HG03108 (cell line): ENCODE data around the gene CNN3.
A peak's percentile ranks its signal among the peaks of the same experiment; 100 is the strongest.
"Not testable (repeated sequence)": the region's sequence is repeated elsewhere in the genome, so short reads cannot be mapped to it uniquely, and the experiment has no call there.

Experiments used
- ATAC-seq: cut with Tn5 transposase; IDR thresholded peaks from one replicate; pipeline ENCODE4 v1.9.1; 2021; ENCODE audit warnings: moderate library complexity; ENCODE audit not compliant: unreplicated experiment

CNN3 gene

GRCh38 chr1:94949681-94950661 lies 23.1 kb upstream of the CNN3 start:
- ATAC-seq = no peak

- no peak for ATAC-seq
Observed at GRCh38 chr1:94947437-94947836, 20.5 kb upstream of the CNN3 start.

GRCh38 chr1:94946886-94947285 lies 20.0 kb upstream of the CNN3 start:
- no peak for ATAC-seq

DNA sequence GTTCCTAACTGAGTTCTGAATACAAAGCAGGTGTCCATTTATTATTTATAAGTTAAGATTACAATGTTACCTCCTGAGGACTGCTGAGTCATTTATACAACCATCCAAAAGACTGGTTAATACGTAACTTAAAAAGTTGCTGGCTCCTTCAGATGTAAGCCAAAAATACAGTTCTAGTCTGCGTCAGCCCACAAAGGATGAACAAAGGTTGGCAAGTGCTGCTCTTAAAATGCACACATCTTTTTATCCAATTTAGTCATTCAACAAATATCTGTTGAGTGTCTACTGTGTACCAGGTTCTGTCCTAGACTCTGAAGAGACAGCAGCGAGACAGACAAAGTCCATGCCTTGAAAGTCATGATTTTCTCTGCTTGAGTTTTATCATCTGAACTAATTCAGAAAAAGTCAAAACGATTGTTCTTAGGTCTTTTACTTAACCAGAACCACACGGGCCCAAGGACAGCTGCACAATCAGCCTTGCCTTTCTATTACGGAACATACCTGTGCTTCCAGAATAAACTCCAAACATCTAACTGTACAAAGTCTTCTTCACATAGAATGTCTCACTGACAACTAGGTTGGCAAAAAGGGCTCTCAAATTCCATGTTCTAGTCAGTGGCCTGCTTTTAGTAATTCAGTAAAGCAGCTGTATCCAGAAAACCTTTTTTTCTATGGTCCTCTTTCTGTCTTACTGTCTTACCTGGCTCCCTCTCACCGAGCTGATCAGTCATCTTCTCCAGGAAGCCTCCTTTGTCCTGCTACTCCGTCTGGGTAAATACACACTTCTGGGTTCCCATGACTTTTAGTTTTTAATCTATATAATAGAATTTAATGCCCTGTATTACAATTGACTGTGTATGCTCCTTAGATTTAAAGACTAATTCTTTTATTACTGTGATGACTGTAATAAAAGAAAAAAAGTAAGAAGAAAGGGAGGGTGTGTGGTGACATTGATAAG lies 15.5 kb upstream of the CNN3 start:
- ATAC-seq = no peak

GRCh38 chr1:94941480-94941879 lies 14.6 kb upstream of the CNN3 start:
- not testable (repeated sequence) for ATAC-seq

DNA sequence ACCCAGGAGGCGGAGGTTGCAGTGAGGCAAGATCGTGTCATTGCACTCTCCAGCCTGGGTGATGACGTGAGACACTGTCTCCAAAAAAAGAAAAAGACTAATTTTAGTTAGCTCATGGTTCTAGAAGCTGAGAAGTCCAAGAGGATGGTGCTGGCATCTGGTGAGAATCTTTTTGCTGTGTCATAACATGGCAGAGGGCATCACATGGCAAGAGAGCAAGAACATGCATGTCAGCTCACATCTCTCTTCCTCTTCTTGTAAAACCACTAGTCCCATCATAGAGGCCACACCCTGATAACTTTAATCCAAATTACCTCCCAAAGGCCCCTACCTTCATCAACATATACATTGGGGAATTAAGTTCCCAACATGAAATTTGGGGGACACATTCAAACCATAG lies 13.8 kb upstream of the CNN3 start:
- ATAC-seq = no peak

GRCh38 chr1:94937820-94938219 lies 10.9 kb upstream of the CNN3 start:
- ATAC-seq = no peak

- ATAC-seq = no peak
Observed at GRCh38 chr1:94936861-94937620, 10.1 kb upstream of the CNN3 start.

DNA sequence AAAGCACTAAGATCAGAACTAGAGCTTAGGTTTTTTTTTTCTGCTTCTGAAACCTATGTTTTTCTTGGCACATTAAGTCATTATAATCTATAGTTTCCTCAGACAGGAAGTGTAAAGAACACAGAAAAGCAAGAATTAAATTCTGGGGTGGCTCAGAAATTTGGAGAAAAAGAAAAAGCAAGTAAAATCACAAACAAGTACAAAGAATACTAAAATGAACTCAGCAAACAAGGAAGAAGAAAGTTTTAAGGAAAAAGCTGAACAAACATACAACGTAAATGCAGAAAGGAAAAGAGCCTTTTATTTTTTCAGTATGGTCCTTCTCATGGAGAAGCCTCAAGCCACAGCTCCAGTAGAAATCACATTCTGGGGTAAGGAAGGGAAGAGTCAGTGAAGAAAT lies 8.6 kb upstream of the CNN3 start:
- no peak for ATAC-seq

- ATAC-seq = no peak
Observed at GRCh38 chr1:94935034-94935433, 8.1 kb upstream of the CNN3 start.

DNA sequence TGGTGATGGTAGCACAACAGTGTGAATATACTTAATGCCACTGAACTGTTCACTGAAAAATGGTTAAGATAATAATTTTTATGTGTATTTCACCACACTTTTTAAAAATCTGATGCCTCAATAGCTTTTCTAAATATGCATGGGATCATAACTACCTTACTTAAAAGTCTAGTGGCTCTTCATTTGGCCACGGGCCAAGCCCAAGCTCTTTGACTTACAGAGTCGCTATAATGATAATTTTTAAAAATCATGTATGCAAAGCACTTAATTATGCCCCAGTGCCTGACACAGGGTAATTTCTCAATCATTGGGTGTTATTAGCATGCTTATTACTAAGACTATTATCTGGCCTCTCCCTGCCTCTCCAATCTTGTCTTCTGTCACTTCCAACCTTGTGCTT lies 7.6 kb upstream of the CNN3 start:
- no peak for ATAC-seq

DNA sequence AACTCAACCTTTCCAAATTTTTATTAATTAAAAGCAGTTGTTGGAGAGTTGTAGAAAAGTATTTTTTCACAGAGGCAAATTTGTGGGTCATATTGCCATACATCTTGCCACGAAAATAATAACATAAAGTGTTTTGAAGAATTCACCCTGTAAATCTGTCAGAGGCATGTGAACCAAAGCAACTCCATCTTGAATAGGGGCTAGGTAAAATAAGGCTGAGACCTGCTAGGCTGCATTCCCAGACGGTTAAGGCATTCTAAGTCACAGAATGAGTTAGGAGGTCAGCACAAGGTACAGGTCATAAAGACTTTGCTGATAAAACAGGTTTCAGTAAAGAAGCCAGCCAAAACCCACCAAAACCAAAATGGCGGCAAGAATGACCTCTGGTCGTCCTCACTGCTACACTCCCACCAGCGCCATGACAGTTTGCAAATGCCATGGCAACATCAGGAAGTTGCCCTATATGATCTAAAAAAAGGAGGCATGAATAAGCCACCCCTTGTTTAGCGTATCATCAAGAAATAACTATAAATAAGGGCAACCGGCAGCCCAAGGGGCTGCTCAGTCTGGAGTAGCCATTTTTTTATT lies 4.4 kb upstream of the CNN3 start:
- no peak for ATAC-seq

DNA sequence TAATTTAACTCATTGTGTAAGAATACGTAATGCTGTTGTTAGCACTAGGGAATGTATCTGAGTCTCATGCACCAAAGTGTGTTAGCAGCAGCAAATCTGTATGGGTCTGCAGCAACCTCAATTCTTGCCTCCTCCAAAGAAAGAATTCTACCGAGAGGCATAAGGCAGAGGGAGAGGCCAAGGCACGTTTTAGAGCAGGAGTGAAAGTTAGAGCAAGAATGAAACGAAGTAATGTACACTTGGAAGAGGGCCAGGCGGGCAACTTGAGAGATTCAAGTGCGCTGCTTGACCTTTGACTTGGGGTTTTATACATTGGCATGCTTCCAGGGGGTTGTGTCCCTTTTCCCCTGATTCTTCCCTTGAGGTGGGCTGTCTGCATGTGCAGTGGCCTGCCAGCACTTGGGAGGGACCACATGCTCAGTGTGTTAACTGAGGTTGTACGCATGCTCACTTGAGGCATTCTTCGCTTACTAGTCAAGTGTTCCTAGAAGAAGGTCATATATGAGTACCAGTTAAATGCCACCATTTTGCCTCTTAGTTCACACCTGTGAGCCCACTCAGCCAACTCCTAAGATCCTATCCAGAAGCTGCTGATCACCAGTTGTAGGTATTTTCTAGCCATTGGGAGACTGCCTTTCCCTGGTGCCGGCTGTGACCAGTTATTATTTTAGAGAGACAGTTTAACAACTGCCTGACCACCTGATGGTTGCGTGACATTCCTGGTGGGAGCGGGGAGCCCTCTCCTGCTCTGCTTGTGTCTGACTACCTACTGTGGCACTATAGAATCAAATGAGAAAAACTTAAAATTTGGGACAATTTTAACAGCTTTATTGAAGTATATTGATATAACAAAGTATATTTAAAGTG lies 2.7 kb upstream of the CNN3 start:
- no peak for ATAC-seq

DNA sequence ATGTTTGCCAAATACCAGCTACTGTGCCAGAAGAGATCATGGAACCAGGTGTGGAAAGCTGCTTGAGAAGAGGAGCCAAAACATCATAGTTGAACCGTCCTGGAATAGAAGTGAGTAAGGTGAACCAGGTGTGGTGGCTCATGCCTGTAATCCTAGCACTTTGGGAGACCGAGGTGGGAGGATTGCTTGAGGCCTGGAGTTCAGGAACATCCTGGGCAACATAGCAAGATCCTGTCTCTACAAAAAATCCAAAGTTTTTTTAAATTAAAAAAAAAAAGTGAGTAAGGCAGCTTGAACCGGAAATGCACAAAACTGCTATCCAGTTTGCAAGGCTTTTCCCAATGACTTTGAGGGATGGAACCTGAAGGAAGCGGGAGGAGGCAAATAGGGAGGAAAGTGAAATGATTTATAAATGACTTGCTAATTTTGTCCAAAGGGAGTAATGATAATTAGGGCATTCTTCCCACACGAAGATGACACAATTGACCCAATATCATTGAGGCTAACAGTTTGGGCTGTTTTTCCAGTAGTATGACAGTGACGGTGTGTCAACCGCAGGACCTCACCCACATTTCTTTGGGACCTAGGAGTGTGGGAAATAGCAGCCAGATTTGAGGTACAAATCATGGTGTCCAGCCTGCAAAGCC lies 1.5 kb upstream of the CNN3 start:
- no peak for ATAC-seq

DNA sequence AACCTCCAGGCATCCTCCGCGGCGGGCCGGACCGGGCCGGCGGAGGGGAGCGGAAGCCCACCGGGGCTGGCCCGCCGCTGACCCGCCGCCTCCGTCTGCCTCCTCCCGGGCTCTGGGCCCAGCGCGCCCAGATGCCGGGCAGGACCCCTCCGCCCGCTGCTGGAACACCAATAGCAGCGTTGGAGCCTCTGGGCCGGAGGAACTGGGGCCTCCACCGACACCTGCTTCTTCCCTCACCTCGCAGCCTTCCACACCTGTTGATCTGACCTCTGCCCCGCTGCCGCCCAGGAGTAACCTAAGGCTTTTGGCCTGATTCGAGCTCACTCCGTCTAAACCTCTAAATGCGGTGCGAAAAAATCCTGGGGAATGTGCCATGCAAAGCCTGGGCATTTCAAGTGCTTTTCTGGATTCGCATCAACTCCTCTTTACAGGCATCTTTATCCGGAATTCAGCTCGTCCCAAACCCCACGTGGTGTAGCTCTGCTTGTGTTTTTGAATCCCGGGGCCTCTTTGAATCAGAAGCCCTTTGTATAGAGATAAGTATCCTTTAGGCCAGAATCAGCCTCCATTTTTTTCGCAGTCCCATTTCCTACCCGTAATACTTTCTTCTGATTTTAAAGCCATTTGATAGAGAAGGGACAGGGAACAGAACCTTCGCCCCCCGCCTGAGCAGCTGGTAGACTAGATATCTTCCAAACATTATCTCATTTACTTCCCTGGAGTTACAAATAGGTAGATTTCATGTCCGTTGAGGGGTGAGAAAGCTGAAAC lies 680 bp upstream of the CNN3 start:
- no peak for ATAC-seq

GRCh38 chr1:94926126-94926914 lies 590 bp downstream of the CNN3 start:
- ATAC-seq = peak; percentile 27

GRCh38 chr1:94925561-94926125 lies 1.3 kb downstream of the CNN3 start:
- no peak for ATAC-seq
